ENCODE data around the gene SORCS1. TPM values are rescaled to one million over a fixed set of nuclear protein-coding genes. Genes with fewer than 3 reads are reported as not detected.

SORCS1 gene
- total RNA-seq, 1 donor from 2014 or later: not detected

GRCh38 chr10:106557951-106558733 is 606.4 kb downstream of the SORCS1 start:
- DNase-seq (ENCODE audit: low read depth): peak; percentile 26
- TF ChIP-seq CTCF (IDR thresholded peaks at IDR 0.05; ENCODE audit: insufficient read depth, low read length, severe bottlenecking): no peak
- H3K4me3 ChIP-seq (ENCODE audit: low read depth, low read length): no peak overlapping the region
- FAIRE-seq: no peak
- no peaks in the 10 kb centered on the region for H3K36me3 ChIP-seq (ENCODE audit: control insufficient read depth, insufficient read depth, low read length)
- H3K27me3 ChIP-seq (ENCODE audit: control insufficient read depth, insufficient read depth, low read length): no peaks in the 10 kb centered on the region

GRCh38 chr10:106557053-106557452 is 607.5 kb downstream of the SORCS1 start:
- DNase-seq (ENCODE audit: low read depth) (peak; percentile 42), FAIRE-seq (no peak)
- Histone ChIP-seq H3K4me3 (ENCODE audit: low read depth, low read length) (no peak overlapping the region), H3K27me3 (ENCODE audit: control insufficient read depth, insufficient read depth, low read length) (no peaks in the 10 kb centered on the region), H3K36me3 (ENCODE audit: control insufficient read depth, insufficient read depth, low read length) (no peaks in the 10 kb centered on the region)
- TF ChIP-seq CTCF (IDR thresholded peaks at IDR 0.05; ENCODE audit: insufficient read depth, low read length, severe bottlenecking): no peak

GRCh38 chr10:106555599-106555998 is 608.9 kb downstream of the SORCS1 start:
- H3K27me3 ChIP-seq (ENCODE audit: control insufficient read depth, insufficient read depth, low read length): no peaks in the 10 kb centered on the region
- H3K36me3 ChIP-seq (ENCODE audit: control insufficient read depth, insufficient read depth, low read length): no peaks in the 10 kb centered on the region
- H3K4me3 ChIP-seq (ENCODE audit: low read depth, low read length): no peak overlapping the region
- DNase-seq (ENCODE audit: low read depth) (no peak), FAIRE-seq (no peak)
- peak; percentile 7 for TF ChIP-seq CTCF (IDR thresholded peaks at IDR 0.05; ENCODE audit: insufficient read depth, low read length, severe bottlenecking)

- TF ChIP-seq CTCF (IDR thresholded peaks at IDR 0.05; ENCODE audit: insufficient read depth, low read length, severe bottlenecking): no peak
- FAIRE-seq (no peak), DNase-seq (ENCODE audit: low read depth) (no peak)
- no peak overlapping the region for H3K4me3 ChIP-seq (ENCODE audit: low read depth, low read length)
- H3K36me3 ChIP-seq (ENCODE audit: control insufficient read depth, insufficient read depth, low read length): no peaks in the 10 kb centered on the region
- H3K27me3 ChIP-seq (ENCODE audit: control insufficient read depth, insufficient read depth, low read length): no peaks in the 10 kb centered on the region
Observed at GRCh38 chr10:106551501-106552062, 612.9 kb downstream of the SORCS1 start.

GRCh38 chr10:106548832-106549231 is 615.7 kb downstream of the SORCS1 start:
- FAIRE-seq: no peak
- no peaks in the 10 kb centered on the region for H3K36me3 ChIP-seq (ENCODE audit: control insufficient read depth, insufficient read depth, low read length)
- no peak for TF ChIP-seq CTCF (IDR thresholded peaks at IDR 0.05; ENCODE audit: insufficient read depth, low read length, severe bottlenecking)
- H3K4me3 ChIP-seq (ENCODE audit: low read depth, low read length): no peak overlapping the region
- H3K27me3 ChIP-seq (ENCODE audit: control insufficient read depth, insufficient read depth, low read length): no peaks in the 10 kb centered on the region
- DNase-seq (ENCODE audit: low read depth): no peak
